ENCODE measurements around the gene SAG.
"Not testable (repeated sequence)": the region's sequence is repeated elsewhere in the genome, so short reads cannot be mapped to it uniquely, and the experiment has no call there.

Gene SAG

DNA sequence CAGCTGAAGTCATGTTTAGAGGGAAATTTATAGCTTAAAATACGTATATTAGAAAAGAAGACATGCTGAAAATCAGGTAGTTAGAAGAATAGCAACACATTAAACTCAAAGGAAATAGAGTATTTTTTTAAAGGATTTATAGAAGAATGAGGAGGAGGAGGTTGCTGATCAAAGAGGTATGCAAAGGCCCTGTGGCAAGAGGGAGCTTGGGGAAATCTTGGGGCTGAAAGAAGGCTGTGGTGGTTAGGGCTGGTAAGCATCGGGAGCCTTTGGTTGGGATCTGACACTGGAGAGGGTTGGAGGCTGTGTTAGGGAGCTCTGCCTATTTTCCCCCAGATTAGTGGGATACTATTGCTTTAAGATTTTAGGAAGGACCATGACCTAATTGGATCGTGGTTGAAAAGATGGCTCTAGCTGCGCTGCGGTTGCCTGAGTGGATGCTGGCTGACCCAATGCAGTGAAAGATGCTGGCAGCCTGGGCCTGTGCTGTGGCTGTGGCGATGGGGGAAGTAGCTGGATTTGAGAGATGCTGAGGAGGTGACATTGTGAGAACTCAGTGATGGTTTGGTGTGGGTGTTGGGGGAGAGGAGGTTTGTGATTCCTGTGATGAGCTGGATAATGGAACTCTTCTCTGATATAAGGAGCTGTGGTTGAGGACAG, 58.4 kb downstream of the SAG start:
- H3K4me3 ChIP-seq (ENCODE audit: low read depth, low read length): no peak overlapping the region
- no peaks in the 10 kb centered on the region for H3K9me3 ChIP-seq (ENCODE audit: control insufficient read depth, insufficient read depth, low read depth, low read length)
- no peak overlapping the region for H3K9ac ChIP-seq (ENCODE audit: low read length)
- H3K4me1 ChIP-seq (ENCODE audit: control insufficient read depth, insufficient read depth, low read length): peaks cover 8% of the 10 kb centered on the region; the same call in 1 of the 2 replicates
- H3K27ac ChIP-seq (ENCODE audit: low read depth, low read length): no peak overlapping the region
- no peaks in the 10 kb centered on the region for H3K27me3 ChIP-seq (ENCODE audit: control insufficient read depth, insufficient read depth, low read length)
- peaks cover 5% of the 10 kb centered on the region; the same call in 1 of the 2 replicates for H3K36me3 ChIP-seq (ENCODE audit: control insufficient read depth, insufficient read depth, low read length)

DNA sequence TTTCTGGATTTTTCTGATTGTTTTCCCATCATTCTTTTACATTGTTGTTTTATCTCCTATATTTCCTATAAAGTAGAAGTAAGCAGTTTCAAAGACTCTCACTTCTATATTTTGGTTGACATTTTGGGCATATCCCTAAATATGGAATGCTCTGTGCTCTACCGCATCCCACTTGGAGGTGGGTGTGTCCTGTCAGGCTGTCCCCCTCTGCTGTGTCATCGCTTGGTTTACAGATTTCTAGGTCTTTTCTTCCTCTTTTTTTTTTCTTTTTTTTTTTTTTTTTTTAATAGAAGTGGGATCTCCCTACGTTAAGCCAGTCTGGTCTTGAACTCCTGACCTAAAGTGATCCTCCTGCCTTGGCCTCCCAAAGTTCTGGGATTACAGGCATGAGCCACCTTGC, 60.0 kb downstream of the SAG start:
- no peak overlapping the region for H3K4me3 ChIP-seq (ENCODE audit: low read depth, low read length)
- no peaks in the 10 kb centered on the region for H3K9me3 ChIP-seq (ENCODE audit: control insufficient read depth, insufficient read depth, low read depth, low read length)
- H3K4me1 ChIP-seq (ENCODE audit: control insufficient read depth, insufficient read depth, low read length): peaks cover 9% of the 10 kb centered on the region; the same call in 1 of the 2 replicates
- peaks cover 5% of the 10 kb centered on the region; the same call in 1 of the 2 replicates for H3K36me3 ChIP-seq (ENCODE audit: control insufficient read depth, insufficient read depth, low read length)
- H3K27ac ChIP-seq (ENCODE audit: low read depth, low read length): no peak overlapping the region
- no peaks in the 10 kb centered on the region for H3K27me3 ChIP-seq (ENCODE audit: control insufficient read depth, insufficient read depth, low read length)
- H3K9ac ChIP-seq (ENCODE audit: low read length): no peak overlapping the region

DNA sequence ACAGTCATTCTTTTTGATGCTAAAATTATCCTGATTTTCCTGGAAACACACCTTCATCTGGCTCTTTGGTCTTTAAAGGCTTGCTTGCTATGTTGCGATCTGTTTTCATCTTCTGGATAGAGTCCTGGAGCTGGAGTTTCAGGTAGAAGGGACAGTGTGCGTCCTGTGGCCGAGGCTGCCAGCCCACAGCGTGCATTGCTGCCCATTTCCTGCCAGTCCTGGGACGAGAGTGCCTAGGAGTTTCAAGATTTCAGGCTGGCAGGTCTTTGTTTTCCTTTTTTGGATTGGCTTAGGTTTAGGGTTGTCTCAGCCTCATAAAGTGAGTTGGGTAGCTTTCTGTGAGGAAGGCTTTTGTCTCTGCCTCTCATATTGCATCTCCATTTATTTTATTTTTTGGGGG, 61.1 kb downstream of the SAG start:
- Histone ChIP-seq H3K4me1 (ENCODE audit: control insufficient read depth, insufficient read depth, low read length) (peaks cover 9% of the 10 kb centered on the region; the same call in 1 of the 2 replicates), H3K4me3 (ENCODE audit: low read depth, low read length) (no peak overlapping the region), H3K9me3 (ENCODE audit: control insufficient read depth, insufficient read depth, low read depth, low read length) (no peaks in the 10 kb centered on the region), H3K27me3 (ENCODE audit: control insufficient read depth, insufficient read depth, low read length) (no peaks in the 10 kb centered on the region), H3K9ac (ENCODE audit: low read length) (no peak overlapping the region), H3K27ac (ENCODE audit: low read depth, low read length) (no peak overlapping the region), H3K36me3 (ENCODE audit: control insufficient read depth, insufficient read depth, low read length) (peaks cover 1% of the 10 kb centered on the region; the same call in 1 of the 2 replicates)

GRCh38 chr2:233369462-233369861, 61.8 kb downstream of the SAG start:
- H3K27me3 ChIP-seq (ENCODE audit: control insufficient read depth, insufficient read depth, low read length): no peaks in the 10 kb centered on the region
- no peaks in the 10 kb centered on the region for H3K36me3 ChIP-seq (ENCODE audit: control insufficient read depth, insufficient read depth, low read length)
- no peaks in the 10 kb centered on the region for H3K9me3 ChIP-seq (ENCODE audit: control insufficient read depth, insufficient read depth, low read depth, low read length)
- peaks cover 9% of the 10 kb centered on the region; the same call in 1 of the 2 replicates for H3K4me1 ChIP-seq (ENCODE audit: control insufficient read depth, insufficient read depth, low read length)
- H3K9ac ChIP-seq (ENCODE audit: low read length): no peak overlapping the region
- H3K4me3 ChIP-seq (ENCODE audit: low read depth, low read length): no peak overlapping the region
- H3K27ac ChIP-seq (ENCODE audit: low read depth, low read length): no peak overlapping the region

DNA sequence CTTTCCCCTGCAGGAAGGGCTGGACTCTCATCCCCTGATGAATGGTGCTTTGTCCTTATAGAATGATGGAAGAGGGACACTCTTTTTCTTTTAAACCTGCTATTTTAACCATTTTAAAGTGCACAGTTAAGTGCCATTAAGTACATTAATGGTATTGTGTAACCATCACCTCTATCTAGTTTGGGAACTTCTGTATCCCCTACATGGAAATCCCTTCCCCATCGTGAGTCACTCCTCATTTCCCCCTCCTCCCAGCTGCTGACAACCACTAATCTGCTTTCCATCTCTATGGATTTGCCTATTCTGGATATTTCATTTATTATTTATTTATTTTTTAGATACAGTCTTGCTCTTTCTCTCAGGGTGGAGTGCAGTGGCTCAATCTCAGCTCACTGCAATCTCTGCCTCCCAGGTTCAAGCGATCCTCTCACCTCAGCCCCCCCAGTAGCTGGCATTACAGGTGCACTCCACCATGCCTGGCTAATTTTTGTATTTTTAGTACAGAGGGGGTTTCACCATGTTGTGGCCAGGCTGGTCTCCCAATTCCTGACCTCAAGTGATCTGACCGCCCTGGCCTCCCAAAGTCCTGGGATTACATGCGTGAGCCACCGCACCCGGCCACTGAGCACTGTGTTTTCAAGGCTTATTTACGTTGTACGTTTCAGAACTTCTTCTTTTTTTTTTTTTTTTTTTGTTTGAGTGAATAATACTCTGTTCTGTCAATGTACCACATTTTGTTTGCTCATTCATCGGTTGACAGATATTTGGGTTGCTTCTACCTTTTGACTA, 62.5 kb downstream of the SAG start:
- H3K4me1 ChIP-seq (ENCODE audit: control insufficient read depth, insufficient read depth, low read length): peaks cover 9% of the 10 kb centered on the region; the same call in 1 of the 2 replicates
- H3K27me3 ChIP-seq (ENCODE audit: control insufficient read depth, insufficient read depth, low read length): no peaks in the 10 kb centered on the region
- H3K27ac ChIP-seq (ENCODE audit: low read depth, low read length): no peak overlapping the region
- no peak overlapping the region for H3K4me3 ChIP-seq (ENCODE audit: low read depth, low read length)
- H3K9me3 ChIP-seq (ENCODE audit: control insufficient read depth, insufficient read depth, low read depth, low read length): no peaks in the 10 kb centered on the region
- no peaks in the 10 kb centered on the region for H3K36me3 ChIP-seq (ENCODE audit: control insufficient read depth, insufficient read depth, low read length)
- H3K9ac ChIP-seq (ENCODE audit: low read length): no peak overlapping the region

DNA sequence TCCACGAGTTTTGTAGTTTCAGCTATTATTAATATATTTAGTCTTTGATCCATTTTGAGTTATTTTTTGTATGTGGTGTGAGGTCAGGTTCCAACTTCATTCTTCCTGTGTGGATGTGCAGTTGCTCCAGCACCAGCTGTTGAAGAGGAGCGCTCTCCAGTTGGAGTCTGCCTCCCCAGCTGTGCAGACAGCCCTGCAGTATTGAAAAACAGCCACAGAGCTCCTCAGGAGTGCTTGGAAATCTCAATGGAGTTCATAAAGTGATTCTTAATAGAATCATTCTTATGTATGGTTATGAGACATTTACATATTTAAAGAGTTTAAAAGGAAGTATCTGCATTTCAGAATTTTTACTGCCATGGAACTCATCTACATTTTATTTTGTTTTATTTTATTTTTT, 64.0 kb downstream of the SAG start:
- no peaks in the 10 kb centered on the region for H3K36me3 ChIP-seq (ENCODE audit: control insufficient read depth, insufficient read depth, low read length)
- H3K27me3 ChIP-seq (ENCODE audit: control insufficient read depth, insufficient read depth, low read length): no peaks in the 10 kb centered on the region
- H3K9me3 ChIP-seq (ENCODE audit: control insufficient read depth, insufficient read depth, low read depth, low read length): no peaks in the 10 kb centered on the region
- H3K27ac ChIP-seq (ENCODE audit: low read depth, low read length): no peak overlapping the region
- H3K4me1 ChIP-seq (ENCODE audit: control insufficient read depth, insufficient read depth, low read length): peaks cover 9% of the 10 kb centered on the region; the same call in 1 of the 2 replicates
- H3K4me3 ChIP-seq (ENCODE audit: low read depth, low read length): no peak overlapping the region
- H3K9ac ChIP-seq (ENCODE audit: low read length): no peak overlapping the region

GRCh38 chr2:233372855-233373254, 65.2 kb downstream of the SAG start:
- H3K9me3 ChIP-seq (ENCODE audit: control insufficient read depth, insufficient read depth, low read depth, low read length): no peaks in the 10 kb centered on the region
- no peak overlapping the region for H3K4me3 ChIP-seq (ENCODE audit: low read depth, low read length)
- no peak overlapping the region for H3K9ac ChIP-seq (ENCODE audit: low read length)

GRCh38 chr2:233373316-233373715, 65.7 kb downstream of the SAG start:
- H3K4me3 ChIP-seq (ENCODE audit: low read depth, low read length): no peak overlapping the region
- no peak overlapping the region for H3K9ac ChIP-seq (ENCODE audit: low read length)
- no peak overlapping the region for H3K27ac ChIP-seq (ENCODE audit: low read depth, low read length)
- H3K9me3 ChIP-seq (ENCODE audit: control insufficient read depth, insufficient read depth, low read depth, low read length): no peaks in the 10 kb centered on the region
- H3K4me1 ChIP-seq (ENCODE audit: control insufficient read depth, insufficient read depth, low read length): peaks cover 9% of the 10 kb centered on the region; the same call in 1 of the 2 replicates
- no peaks in the 10 kb centered on the region for H3K36me3 ChIP-seq (ENCODE audit: control insufficient read depth, insufficient read depth, low read length)
- H3K27me3 ChIP-seq (ENCODE audit: control insufficient read depth, insufficient read depth, low read length): no peaks in the 10 kb centered on the region

More at GRCh38 chr2:233372855-233373254, 65.2 kb downstream of the SAG start:
- no peaks in the 10 kb centered on the region for H3K36me3 ChIP-seq (ENCODE audit: control insufficient read depth, insufficient read depth, low read length)
- H3K27me3 ChIP-seq (ENCODE audit: control insufficient read depth, insufficient read depth, low read length): no peaks in the 10 kb centered on the region
- H3K27ac ChIP-seq (ENCODE audit: low read depth, low read length): no peak overlapping the region
- peaks cover 9% of the 10 kb centered on the region; the same call in 1 of the 2 replicates for H3K4me1 ChIP-seq (ENCODE audit: control insufficient read depth, insufficient read depth, low read length)

DNA sequence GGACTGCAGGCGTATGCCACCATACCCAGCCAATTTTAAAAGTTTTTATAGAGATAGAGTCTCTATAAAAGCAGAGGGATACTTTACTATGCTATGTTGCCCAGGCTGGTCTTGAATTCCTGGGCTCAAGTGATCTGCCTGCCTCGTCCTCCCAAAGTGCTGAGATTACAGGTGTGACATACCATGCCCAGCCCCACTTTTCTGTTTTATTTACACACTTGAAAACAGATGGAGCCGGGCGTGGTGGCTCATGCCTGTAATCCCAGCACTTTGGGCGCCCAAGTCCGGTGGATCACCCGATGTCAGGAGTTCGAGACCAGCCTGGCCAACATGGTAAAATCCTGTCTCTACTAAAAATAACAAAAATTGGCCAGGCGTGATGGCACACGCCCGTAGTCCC, 67.2 kb downstream of the SAG start:
- H3K27me3 ChIP-seq (ENCODE audit: control insufficient read depth, insufficient read depth, low read length); H3K27ac ChIP-seq (ENCODE audit: low read depth, low read length); H3K4me1 ChIP-seq (ENCODE audit: control insufficient read depth, insufficient read depth, low read length); H3K36me3 ChIP-seq (ENCODE audit: control insufficient read depth, insufficient read depth, low read length); H3K9me3 ChIP-seq (ENCODE audit: control insufficient read depth, insufficient read depth, low read depth, low read length); H3K9ac ChIP-seq (ENCODE audit: low read length); H3K4me3 ChIP-seq (ENCODE audit: low read depth, low read length): not testable (repeated sequence)

DNA sequence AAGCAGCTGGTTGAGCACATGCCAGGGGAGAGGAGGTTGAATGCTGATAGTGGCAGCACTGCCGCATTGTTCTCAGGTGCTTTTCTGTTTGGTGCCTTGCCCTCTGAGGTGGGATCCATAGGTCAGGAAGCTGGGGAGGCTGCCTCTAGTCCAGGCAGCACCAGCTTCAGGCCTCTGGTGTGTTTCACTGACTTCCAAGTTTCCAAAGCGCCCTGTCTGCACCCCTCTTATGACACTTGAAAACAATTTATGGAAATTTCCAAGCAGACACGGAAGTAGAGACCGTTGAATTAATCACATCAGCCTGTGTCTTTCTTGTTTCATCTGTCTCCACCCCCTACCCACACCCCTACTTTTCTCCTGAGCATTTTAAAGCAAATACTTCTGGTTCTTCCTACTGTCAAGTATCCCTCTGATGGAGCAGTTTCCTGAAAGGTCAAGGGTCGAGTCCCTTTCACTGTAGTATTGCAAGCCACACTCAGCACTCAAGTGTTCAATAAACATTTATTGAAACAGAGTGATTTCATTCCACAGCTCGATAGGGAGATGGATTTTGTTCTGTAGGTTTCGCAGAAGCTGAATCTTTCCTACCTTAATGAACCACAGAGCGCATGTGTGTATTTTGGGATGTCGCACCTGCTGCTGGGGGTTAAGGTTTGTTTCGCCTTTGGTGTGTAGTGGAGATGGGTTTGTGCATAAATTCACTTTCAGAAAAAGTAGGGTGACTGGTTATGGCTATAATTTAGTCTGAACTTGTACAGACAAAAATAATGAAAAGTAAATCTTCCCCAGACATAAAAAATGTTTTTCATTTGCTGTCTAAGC, 68.1 kb downstream of the SAG start:
- H3K4me1 ChIP-seq (ENCODE audit: control insufficient read depth, insufficient read depth, low read length): peaks cover 14% of the 10 kb centered on the region
- no peak overlapping the region for H3K4me3 ChIP-seq (ENCODE audit: low read depth, low read length)
- H3K27me3 ChIP-seq (ENCODE audit: control insufficient read depth, insufficient read depth, low read length): no peaks in the 10 kb centered on the region
- H3K36me3 ChIP-seq (ENCODE audit: control insufficient read depth, insufficient read depth, low read length): no peaks in the 10 kb centered on the region
- no peaks in the 10 kb centered on the region for H3K9me3 ChIP-seq (ENCODE audit: control insufficient read depth, insufficient read depth, low read depth, low read length)
- H3K9ac ChIP-seq (ENCODE audit: low read length): no peak overlapping the region
- no peak overlapping the region for H3K27ac ChIP-seq (ENCODE audit: low read depth, low read length)
